ENCODE results near the gene NIPBL. TPM values are rescaled to one million over a fixed set of nuclear protein-coding genes. Genes with fewer than 3 reads are reported as not detected.

NIPBL gene
- total and polyA plus RNA-seq, 2 of the 8 experiments (the other 6 are each of a cell fraction or from before 2014, with no cell fraction given) = 21.1 to 53.5 TPM

GRCh38 chr5:36985387-36985786, 108.8 kb downstream of the NIPBL start (continued):
- TF ChIP-seq JUN (IDR thresholded peaks at IDR 0.05; ENCODE audit: low read depth, low read length) (no peak), CTBP2 (IDR thresholded peaks at IDR 0.05; ENCODE audit: borderline replicate concordance, insufficient read depth, insufficient read length, low read length) (no peak)

Measured in H1 (cell line).